Islet of Langerhans (tissue), 1 donor: ENCODE measurements around the gene FAM50B.

Experiments used
- FAIRE-seq: peaks from one replicate; lab custom pipeline; 2011; peaks lifted over from hg19 to GRCh38; lab: Jason Lieb, UNC

The FAM50B gene

DNA sequence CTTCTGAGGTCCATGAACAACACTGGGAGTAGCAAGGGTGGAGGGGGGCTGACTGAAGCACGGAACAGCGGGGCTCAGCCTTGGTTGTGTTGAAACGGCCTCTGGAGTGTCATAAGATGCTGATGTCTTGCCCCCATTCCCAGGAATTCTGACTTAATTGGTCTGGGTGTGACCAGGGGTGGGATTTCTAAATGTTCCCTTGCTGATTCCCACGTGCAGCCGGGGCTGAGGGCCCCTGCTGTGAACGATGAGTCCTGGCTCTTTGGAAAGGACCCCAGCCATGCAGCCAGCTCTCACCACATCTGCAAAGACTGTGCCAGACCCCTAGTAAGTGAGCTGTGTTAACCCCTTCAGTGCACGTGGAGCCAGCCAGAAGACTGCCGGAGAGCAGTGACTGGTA is 28.6 kb upstream of the FAM50B start:
- FAIRE-seq = no peak

DNA sequence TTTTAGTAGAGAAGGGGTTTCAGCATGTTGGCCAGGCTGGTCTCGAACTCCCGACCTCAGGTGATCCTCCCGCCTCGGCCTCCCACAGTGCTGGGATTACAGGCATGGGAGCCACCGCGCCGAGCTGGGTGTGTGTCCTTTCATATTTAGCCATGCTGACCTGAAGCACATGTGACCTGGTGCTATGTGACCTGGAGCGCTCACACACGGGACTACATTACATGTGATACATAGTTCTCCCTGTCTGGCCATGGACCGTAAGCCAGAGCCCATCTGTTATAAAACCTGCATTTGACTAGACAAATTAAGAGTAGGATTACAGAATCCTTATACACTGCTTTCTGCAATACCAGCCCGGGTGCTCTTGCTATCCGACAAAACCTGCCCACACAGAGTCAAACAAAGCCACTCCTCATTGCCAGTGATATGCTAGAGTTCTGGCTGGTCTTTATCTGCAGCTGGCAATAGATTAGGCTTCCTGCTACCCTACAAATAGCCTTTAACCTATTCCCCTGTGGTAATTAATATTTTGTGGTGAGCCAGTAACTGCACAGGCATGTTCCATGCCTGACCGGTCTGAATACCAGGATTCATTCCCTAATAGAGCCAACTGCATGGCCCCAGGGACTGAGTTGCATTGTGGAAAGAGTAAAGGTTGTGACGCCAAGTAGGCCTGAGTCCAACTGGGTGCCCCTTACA is 26.3 kb upstream of the FAM50B start:
- no peak for FAIRE-seq

DNA sequence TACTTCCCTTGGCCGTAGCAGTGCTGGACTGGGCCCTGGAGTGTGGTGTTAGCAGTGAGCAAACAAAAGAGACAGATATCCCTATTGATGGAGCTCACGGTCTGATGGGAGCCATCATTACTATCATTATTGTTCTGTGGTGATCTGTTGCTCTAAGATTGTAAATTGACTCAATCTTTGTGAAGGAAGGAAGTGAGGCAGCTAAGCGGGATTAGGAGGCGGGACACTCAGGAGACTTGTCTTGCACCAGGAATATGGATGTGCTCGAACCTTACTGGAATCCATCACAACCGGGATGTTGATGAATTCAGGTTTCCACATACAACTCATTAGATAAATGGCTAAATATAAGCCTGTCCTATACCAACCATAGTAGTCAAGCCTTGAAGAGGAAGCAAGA is 25.5 kb upstream of the FAM50B start:
- no peak for FAIRE-seq

DNA sequence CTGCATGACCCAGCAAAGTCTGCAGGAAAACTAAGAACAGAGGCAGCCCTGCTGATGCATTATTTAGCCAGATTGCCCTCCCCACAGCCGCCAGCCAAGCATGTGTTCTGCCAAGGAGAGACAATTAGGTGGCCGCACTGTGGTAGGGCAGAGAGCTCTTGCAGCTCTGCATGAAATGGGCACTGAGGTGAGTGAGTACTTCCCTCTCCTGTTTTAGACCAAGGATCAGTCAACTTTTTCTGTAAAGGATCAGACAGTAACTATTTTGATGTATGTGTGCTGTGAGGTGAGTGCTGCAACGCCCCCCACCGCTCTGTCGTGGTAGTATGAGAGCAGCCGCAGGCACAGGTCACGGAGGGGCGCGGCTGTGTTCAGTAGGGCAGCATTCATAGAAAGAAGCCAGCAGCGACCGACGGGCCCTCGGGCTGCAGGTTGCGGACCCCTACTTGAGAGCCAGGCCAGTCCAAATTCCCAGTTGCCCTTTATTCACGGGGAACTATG is 23.8 kb upstream of the FAM50B start:
- no peak for FAIRE-seq

DNA sequence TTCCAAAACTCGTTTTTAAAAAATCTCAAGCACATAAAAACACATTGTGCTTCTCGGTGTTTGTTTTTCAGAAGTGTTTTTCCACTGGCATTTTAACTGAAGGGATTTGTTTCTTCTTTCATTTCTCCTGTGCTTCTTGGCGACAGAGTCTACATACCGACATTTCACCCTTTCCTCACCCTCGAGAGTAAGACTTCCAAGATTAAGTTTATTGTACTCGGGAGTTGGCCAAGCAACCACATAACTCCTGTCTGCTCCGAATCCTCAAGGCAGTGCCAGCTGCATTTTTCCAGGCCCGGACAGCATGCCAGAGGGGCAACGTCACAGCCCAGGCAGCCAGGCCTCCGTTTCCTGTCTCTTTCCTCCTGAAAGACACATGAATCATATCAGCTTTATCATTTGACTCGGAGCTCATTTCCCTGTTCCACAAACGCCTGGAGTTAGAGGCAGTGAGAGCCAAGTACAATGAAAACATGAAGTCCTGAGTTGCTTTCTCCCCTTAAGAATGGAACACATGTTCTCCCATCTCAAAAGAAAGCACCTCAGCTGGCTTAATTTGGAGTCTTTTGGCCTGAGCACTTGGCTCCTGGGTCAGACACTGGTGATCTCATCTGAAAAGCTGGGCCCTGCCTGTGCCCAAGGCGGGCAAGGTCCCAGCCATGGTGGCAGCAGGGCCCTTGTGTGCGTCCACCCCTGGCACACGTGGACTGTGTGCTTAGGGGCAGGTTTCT is 23.2 kb upstream of the FAM50B start:
- FAIRE-seq = no peak

DNA sequence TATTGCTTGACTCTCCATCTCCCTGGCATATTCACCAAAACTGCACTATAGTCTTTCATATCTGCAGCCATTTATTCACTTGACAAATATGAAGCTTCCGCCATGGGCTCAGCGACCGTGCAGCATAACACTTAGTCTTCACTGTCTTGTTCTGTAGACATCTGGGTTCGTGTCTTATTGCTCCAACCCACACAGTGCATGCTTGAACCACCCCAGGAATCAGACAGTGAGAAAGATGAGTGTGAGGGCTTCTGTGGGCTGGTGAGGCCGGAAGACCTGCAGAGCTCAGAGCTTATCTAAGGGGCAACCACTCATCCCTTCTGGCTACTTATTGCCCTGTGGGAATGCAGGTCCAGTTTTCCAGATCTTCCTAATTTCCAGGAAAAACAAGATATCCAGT is 19.9 kb upstream of the FAM50B start:
- no peak for FAIRE-seq

DNA sequence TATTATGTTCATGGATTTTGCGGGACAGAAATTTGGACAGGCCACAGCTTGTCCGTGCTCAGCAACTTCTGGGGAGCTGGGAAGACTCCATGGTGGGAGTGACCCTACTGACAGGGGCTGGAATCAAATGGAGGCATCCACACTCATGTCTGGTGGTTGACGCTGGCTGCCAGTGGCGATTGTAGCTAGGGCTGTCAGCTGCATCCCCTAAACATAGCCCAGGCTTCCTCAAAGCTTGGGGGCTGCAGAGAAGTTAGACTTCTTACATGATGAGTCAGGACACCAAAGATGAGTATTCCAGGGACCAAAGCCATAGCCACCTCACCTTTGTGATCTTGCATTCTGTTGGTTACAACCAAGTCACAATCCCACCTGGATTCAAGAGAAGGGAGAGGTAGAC is 18.4 kb upstream of the FAM50B start:
- no peak for FAIRE-seq

DNA sequence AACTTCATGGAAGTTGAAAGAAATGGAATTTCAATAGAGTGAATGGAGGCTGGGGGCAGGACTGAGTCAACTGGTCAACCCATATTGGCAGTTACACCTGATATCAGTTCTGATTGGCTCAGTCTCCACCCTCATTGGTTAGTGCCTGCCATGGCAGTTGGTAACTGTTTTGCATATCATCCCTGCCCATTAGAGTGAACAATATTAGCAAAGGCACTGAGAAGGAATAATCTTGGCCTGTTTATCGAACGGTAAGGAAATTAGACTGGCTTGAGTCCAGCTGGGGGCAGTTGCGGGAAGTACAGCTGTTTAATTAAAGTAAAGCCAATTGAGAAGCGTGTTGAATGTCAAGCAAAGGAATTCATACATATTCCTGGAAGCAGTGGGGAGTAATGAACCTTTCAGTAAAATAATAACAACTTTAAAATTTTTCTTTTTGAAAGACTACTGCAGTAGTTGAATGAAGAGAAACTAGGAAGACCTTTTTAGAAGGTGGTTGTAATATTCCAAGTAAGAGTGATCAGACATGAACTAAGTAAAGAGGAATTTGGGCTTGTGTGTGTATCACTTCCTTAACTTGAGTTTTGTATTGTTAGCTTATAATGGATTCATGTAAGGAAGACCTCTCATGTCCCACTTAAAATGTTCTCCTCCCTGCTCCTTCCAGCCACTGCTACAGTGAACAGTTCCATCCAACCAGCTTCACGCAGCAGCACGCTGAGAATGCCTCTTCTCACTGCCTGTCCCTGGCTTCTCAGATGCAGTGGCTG is 17.2 kb upstream of the FAM50B start:
- FAIRE-seq = no peak

DNA sequence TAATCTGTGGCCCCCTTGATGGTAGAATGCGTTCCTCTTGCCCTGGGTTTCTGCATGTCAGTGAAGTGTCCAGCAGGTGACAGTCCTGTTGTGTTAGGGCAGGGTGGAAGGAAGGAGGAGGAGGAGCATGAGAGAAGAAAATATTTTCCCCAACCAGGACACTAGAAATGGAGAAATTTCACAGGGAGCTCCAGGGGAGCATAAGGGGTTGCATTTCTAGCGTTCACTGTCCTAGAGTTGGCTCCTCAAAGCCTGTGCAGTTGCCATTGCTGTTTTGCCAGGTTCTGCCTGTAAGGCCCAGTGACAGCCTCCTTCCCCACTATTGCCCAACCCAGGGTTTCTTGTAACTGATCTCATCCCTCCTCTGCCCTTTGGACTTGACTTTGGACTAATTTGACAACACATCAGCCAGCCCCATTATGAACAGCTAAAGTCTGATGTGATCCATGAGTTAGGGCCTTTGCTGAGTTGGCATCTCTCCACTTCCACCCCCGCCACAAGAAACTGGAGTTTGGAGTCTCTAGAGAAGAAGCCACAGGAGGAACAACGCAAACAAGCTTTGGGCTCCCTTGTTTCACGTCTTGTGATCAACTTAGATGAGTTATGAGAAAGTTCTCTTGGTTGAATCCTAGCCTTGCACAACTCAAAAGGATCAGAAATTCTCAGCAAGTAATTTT is 14.0 kb upstream of the FAM50B start:
- no peak for FAIRE-seq

DNA sequence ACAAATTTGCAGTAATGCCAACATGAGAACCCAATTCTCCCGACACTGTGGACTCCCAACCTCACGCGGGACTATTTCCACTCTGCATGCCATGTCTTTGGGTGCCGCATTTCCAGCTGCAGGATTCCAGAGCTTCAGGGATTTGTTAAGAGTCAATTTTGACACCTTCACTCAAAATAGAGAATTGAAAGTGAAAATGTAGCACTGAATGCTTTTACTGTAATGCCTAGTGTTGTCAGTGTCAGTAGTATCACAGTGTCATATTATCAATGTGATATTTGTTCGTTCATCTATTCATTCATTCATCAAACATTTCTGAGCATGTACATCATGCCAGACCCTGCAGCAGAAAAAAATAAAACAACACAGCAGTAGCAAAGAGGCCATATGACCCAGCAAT is 13.4 kb upstream of the FAM50B start:
- FAIRE-seq = no peak

DNA sequence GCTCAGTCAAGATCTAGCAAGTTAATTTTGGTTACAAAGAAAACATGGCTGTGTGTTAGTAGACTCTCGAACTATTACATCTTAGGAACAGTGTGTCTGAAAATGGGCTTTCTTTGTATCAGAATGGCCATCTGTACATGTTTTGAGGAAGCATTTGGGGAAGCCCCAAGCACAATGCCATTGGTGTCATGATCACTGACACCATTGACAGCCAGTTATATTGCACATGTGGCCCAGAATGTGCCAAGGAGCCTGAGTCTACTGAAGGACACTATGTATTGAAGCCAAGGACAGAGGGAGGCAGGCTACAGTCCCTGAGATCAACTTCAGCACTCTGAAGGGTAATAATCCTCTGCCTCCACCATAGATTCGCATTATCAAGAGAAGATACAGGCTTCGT is 12.6 kb upstream of the FAM50B start:
- no peak for FAIRE-seq

DNA sequence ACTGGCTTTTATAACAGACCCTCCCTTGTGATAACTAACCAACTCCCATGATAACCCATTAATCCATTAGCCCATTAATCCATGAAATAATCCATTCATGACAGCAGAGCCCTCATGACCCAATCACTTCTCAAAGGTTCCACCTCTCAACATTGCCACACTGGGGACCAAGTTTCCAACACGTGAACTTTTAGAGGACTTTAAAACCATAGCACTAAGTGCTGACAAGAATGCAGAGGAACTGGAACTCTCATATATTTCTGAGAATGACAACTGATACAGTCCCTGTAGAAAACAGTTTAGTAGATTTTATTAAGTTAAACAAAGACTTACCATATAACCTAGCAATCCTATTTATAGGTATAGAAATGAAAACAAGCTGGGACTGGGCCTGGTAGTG is 11.4 kb upstream of the FAM50B start:
- no peak for FAIRE-seq

DNA sequence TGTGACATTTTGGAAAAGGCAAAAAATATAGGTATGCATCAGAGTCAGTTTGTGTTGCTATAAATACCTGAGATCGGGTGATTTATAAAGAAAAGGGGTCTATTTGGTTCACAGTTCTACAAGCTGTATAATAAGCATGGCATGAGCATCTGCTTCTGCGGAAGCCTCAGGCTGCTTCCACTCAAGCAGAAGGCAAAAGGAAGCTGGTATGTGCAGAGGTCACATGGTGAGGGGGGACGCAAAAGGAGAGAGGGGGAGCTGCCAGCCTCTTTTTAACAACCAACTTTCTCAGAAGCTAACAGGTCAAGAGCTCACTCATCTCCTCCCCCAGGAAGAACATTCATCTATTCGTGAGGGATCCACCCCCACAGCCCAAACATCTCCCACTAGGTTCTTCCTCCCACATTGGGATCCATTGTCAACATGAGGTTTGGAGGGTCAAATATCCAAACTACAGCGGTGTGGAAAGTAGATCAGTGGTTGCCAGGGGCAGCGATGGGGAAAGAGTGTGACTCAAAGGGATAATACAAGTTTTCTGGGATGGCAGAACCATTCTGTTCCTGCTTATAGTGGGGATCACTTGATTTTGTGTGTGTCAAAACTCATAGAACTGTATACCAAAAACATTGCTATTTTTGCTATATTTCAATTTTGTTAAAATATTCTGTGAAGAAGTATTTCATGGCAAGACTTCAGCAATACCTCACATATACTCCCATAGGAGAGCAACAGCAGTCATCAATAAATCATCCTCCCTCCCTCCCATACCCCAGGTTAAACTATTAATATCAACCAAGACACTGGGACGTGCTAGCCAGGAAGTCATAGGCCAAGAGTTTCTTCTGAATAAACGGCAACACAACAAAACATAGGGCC is 9.9 kb upstream of the FAM50B start:
- FAIRE-seq = no peak

DNA sequence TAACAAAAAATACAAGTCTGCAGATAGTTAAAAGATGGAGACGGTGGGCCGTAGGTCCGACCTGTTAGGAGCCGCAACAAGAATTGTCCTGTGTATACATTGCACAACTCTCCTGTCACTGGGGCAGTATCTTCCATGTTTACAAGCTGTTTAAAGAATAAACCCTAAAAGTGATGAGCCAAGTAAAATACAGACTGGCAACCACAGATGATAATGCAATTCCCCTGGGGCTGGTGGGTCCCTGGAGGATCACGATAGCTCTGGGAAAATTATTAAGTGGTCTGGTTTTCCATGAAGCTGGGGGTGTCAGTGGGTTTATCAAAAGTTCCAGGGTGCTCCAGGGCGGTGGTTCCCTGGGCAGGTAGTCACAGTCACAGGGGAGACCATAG is 8.1 kb upstream of the FAM50B start:
- FAIRE-seq = no peak

DNA sequence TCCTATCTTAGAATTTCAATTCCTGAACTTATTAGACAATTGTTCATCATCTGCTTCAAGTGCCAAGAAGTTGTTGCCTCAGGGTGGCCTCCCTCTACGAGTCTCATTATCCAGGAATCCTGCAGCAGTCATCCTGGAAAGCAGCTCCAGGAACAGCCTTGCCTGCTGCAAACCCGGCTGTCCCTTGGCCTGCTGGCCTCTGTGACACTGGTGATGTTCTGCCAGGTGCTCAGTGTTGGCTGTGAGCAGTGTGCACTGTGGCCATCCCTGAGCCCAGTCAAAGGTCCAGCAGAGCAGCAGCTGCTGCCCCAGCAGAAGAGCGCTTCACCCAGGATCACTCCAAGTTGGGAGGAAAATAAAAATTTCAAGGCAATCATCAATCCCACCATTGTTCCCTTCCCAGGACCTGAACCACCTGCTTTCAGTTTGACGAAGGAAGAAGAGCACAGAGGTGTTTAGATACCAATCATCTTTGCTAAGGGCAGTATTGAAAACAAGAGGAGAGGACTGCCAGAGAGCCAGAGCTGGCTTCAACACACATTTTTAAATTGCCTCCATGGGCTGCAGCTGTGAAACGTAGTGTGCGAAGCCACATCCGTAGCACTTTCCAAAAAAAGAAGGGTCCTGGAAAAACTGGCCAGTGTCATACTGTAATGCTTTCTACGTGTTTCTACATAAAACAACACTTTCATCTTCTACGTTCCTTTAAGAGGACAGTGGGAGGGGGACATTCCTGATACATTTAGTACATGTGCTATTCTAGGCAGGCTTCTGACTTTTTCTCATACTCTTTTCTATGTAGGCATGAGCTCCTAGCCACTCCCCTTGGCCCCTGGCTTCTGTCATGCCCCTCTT is 7.2 kb upstream of the FAM50B start:
- FAIRE-seq = no peak

DNA sequence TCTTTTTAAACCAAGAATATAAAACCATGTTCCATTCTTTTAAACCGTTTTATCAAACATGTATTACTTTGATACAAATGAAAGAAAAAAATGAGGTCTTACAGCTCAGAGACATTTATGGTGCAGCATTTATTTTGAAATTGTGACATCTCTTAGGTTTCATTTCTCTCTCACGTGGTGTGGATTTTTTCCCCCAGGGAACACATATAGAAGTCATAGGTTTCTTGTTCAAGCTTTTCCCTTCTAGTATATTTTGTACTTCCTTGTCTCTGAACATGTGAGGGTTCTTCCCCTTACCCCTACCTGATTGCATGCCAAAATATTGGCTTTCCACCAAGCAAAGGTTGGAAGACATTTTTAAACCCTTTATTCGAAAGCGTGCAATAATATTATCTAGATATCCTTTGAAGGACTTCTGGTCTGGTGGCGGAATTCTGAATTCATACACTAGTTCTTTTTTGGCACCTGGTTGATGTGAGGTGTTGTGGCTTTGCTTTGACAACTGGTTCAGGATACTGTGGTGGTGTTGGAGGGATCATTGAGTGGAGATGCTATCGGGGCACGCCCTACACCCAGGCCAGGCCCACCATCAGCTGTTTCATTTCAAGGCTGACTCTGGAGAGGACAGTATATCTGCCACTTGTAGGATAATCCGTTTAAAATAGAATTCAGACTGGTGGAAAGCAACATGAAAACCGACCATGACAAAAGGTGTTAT is 5.6 kb upstream of the FAM50B start:
- no peak for FAIRE-seq

DNA sequence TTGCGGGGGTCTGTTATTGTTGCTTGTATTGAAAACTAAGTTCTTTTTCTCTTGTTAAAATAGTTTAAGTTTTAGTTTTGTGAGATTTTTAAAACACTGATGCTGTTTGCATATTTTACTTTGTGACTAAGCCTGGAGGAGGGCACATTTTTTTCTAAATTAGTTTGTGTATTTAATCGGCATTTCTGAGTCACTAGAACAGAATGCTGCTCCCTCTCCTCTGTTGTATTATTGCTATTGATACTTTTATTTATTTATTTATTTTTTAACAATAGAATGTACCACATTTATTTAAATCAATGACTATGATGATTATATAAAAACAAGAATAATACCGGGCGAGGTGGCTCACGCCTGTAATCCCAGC is 5.1 kb upstream of the FAM50B start:
- no peak for FAIRE-seq

DNA sequence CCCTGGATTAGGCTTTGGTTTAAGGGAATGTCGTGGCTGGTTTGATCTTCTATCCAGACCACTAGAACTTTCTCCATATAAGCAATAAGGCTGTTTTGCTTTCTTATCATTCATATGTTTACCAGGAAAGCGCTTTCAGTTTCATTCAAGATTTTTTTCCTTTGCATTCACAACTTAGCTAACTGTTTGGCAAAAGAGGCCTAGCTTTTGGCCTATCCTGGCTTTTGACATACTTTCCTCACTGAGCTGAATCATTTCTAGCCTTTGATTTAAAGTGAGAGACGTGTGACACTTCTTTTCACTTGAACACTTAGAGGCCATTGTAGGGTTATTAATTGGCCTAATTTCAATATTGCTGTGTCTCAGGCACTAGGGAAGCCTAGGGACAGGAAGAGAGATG is 1.7 kb upstream of the FAM50B start:
- FAIRE-seq = no peak

DNA sequence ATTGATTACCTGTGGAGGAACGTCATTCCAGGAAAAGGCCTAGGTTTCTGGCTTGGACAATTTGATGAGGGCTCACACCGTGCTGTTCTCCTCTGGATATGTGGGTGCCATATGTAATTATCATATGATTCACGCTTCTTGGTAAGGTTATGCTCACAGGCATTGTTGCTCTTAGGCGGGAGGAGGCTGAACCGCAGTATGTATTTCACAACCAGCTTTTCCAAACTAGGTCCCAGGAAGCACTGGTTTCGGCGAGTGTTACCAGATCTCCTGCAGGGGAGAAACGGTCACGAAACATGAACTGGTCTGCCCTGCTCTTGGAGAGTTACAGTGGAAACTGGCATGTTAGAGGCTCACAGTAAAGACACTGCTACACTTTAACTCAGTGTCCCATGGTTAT is 793 bp upstream of the FAM50B start:
- FAIRE-seq = no peak
